ENCODE measurements around the gene CBL.
A peak's percentile ranks its signal among the peaks of the same experiment; 100 is the strongest.

The CBL gene

GRCh38 chr11:119335091-119335654, 129.0 kb downstream of the CBL start:
- no peak for DNase-seq

GRCh38 chr11:119335655-119336543, 129.8 kb downstream of the CBL start:
- DNase-seq = no peak

DNA sequence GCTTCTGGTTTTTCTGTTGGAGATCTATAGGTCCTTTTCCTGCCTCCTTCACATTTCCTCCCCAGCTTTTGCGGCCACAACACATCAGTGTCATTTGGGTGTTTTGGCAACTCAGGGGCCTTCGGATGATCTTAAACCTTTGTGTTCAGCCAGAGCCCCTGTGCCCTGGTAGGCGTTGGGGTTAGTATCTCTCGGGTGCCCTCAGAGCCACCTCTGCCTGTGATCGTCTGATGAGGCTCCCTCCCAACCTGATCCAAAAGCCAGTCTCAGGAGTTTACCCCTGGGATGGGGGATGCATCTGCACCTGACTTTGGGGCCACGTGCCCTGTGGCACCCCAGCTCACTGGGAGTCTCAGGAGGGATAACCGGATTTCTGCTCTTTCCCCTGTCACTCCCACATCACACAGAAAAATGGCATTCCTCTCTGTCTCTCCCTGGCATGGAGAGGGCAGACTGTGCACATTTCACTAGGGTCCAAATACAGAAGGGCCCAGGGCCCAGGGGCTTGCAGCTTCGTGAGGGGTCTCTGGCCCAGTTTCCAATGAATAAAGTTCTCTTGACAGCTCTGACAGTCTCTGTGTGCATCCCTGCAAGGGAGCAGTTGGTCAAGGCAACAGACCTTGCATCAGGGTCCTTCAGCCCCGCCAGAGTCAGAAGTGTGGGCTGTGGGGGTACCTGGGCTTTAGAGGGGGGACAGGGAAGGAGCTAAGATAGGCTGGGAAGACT, 130.8 kb downstream of the CBL start:
- DNase-seq = no peak

DNA sequence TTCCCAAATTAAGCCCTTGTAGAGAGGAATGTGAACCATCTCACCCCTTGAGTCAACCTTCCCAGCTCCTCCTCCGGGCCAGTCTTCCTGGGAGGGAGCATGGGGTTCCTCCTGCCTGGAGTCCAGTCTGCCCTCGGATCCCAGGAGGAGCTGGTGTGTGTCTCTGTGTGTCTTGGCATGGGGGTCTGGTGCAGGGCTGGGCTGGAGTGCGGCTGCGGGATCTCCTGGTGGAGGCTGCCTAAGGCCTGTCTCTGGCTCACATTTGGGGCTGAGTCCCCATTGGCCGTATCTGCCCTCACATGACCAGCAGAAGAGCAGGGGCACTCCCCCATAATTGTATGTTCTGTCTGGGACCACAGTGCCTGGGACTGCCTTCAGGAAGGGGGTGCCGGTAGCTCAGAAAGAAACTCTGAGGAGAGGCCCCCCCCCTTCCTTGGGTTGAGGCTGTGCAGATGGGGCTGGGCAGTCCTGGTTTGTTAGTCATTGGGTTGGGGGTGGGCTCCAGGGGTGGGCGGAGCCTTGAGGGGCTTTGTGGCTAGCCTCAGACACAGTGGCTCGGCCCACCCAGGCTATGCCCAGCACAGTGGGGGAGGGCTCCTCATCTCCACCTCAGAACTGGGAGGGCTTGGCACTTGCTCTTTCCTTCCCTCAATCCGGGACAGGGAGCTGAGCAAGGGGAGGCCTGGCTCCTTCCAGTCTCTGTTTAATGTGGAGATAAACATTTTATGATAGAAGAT, 131.6 kb downstream of the CBL start:
- no peak for DNase-seq

GRCh38 chr11:119338318-119338890, 132.3 kb downstream of the CBL start:
- peak; percentile 77 for DNase-seq

DNA sequence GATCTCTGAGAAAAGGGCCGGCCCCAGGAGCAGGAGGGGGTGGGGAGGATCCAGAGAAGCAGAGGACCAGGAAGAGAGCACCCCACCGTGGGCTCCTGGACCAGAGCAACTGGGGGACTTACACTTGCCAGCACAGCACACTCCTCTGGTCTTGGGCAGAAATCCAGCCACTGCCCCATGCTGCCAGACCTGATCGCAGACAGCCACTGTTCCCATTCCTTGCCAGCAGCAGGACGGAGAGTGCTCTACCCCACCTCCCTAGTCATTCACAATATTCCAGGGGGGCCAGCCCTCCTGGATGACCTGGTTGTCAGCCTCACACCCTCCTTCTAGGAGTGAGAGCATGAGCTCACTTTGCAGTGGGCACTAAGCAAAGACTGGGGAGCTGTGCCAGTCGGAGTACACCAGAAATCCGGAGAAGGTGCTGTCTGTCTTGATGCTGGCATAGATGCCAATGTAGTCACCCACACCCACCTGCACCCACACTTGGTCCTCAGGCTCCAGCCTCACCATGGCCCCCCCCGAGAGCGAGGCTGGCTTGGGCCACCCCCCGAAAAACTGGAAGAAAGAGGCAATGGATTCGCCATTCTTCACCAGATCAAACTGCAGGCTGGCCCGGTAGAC, 132.9 kb downstream of the CBL start:
- no peak for DNase-seq

DNA sequence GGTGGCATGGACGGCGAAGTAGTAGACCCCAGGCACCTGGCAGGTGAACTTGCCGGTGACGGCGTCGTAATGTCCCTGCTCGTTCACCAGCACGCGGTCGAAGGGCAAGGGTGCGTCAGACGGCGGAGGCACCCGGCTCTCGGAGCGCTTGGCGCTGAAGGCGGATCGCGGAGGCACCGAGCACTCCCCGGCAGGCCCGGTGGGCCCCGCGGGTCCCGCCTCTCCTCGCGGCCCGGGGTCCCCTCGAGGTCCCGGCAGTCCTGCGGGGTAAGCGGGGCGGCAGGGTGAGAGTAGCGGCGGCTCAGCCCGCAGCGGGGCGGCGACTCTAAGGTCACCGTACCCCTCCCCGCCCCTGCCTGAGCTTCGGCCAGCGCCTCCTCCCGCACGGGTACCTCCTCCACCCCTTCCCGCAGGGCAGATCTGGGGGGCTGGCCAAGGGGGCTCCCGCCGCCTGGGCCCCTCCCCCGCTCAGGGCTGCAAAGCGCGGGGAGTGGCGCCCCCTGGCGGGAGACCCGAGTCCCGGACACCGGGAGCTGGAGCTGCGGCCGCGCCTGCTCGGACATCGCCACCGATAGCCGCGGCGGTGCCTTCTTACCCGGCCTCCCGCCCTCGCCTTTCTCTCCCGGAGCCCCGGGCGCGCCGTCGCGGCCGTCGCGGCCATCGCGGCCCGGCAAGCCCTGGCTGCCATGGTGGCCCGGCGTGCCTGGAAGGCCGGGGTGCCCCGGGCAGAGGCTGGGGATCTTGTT, 133.6 kb downstream of the CBL start:
- DNase-seq = peak; percentile 34

DNA sequence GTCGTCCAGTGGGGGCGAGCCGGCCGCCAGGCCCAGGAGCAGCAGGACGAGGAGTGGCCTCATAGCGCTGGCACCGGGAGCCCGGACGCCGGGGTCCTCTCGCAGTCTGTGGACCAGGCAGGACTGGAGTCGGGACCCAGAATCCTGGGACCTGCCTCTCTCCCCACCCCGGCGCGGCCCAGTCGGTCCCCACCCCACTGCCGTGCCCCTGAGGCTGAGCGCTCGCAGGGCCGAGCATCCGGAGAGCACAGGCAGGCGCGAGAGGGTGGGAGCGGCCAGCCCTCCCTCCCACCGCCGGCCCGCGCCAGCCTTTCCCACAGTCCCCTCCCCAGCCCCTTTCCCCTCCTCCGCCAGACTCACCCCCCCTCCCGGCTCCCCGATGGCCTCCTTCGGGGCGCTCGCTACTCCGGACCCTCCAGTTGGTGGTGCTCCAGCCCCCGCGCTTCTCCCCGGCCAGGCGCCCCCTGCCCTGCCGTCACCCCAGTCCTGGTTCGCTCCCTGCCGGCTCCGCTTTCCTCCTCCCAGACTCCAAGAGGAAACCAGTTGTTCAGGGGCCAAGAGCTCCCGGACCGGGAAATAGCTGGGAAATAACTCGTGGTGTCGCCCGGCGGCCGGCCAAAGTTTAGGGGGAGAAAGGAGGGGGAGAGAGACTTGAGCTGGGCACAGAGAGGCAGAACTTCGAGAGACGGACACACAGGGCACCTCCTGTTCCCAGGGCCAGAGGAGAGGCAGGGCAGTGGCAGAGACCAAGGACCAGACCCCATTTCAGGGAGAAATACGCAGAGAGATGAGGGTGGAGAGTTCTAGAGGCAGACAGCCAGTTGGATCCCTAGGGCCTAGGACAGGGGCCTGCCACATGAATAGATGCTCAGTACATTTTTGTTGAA, 134.4 kb downstream of the CBL start, which contains the start of gene C1QTNF5:
Gene C1QTNF5 (minus strand): TSS at position 549 of the 887 bp plus-strand sequence. CDS start 486 bp downstream, at position 63.
- no peak for DNase-seq

DNA sequence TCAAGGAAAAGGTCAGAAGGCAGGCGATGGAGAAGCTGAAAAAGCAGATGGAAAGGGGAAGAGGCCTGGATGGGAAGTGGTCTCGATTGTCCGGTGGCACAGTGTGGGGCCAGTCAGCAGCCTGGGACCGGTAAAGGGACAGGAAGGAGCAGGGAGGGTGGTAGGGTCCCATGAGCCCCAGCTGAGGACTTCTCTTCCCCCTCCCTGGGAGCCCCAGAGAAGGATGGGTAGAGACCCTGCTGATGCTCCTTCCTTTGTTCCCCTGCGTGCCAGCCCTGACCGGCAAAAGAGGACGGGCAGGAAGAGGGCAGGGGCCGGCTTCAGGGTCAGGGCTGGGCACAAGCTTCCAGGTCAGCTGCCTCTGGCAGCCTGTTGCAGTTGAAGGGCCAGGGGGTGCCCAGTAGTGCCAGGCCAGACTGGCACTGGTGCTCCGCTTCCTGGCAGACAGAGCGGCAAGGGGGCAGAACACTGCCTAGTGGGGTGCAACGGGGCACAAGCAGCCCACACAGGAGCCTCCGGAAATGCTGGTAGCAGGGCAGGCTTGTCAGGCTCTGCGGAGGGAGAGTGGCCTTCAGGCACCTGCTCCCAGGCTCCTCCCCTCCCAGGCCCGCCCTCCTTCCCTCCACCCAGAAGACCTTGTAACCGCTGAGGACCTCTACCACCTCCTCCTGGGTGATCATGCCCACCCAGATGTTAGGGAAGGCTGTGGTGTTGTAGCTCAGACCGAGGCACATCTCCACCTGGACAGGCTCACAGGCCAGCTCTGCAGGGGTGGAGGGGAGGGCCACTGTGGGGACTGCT, 135.3 kb downstream of the CBL start:
- DNase-seq = no peak

- no peak for DNase-seq
These were observed 135.8 kb downstream of the CBL start for GRCh38 chr11:119342023-119342300.

- no peak for DNase-seq
These were observed 136.4 kb downstream of the CBL start for GRCh38 chr11:119342362-119343130.

GRCh38 chr11:119343726-119344125, 137.6 kb downstream of the CBL start:
- DNase-seq = no peak

- DNase-seq = no peak
These were observed 138.3 kb downstream of the CBL start for GRCh38 chr11:119344291-119345010.

GRCh38 chr11:119345685-119346084, 139.5 kb downstream of the CBL start:
- no peak for DNase-seq

GRCh38 chr11:119346605-119347004, 140.5 kb downstream of the CBL start, which contains the start of gene MFRP:
TSS of gene MFRP (minus strand) at chr11:119346705. CDS start at chr11:119346513, 192 bp downstream.
- no peak for DNase-seq

DNA sequence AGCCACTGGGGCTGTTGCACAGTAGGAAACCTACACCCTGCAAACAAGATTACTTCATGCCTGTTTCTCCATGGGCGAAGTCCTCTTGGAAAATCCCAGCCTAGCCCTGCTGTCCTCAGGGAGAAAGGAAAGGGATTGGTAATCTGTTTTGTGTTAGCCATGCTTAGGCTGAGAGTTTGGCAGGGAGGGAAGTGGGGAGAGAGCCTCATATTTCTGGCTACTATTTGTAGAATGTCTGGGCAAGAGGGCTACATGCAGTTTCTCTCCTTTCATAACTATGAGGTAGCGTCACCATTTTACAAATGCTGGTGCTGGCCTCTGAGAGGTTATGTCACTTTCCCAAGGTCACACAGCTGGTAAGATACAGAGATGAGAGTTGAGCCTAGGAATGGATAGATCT, 141.1 kb downstream of the CBL start:
- DNase-seq = no peak

DNA sequence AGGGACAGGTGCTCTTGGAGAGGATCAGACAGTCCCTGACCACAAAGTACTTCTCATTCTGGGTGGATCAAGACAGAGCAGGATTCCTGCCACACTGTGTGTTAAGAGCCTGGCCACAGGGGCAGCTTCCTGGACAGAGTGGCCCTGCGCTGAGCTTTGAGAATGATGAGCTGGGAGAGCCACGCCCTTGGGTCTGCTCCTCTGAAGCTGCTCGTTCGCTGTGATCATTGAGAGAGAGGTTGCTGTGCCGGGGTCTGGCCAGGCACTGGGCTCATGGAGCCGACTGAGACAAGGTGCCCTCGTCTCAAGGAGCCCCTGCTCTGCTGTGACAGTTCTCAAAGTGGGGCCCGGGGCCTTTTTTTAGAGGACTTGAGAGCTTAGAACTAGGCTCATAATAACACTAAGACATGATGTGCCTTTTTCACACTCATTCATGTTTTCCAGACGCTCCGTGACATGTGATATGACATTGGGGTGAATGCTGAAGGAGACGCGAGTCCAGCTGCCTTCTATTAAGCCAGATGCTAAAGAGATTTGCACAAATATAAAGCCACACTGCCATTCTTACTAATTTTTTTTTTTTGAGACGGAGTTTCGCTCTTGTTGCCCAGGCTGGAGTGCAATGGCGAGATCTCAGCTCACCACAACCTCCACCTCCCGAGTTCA, 141.9 kb downstream of the CBL start:
- DNase-seq = no peak
